Measurements from ENCODE around the gene TBL1X. TPM values are rescaled to one million over a fixed set of nuclear protein-coding genes. Genes with fewer than 3 reads are reported as not detected.
A peak's percentile ranks its signal among the peaks of the same experiment; 100 is the strongest.
"Not testable (repeated sequence)": the region's sequence is repeated elsewhere in the genome, so short reads cannot be mapped to it uniquely, and the experiment has no call there.

Gene TBL1X
- total RNA-seq, 6 experiments from 2014 or later: 18.0 to 40.7 (median 20.8) TPM

- H3K27me3 ChIP-seq: no peaks in the 10 kb centered on the region
Measured at GRCh38 chrX:9442056-9442455, 22.8 kb upstream of the TBL1X start.

GRCh38 chrX:9443327-9443726 lies 21.5 kb upstream of the TBL1X start:
- no peak overlapping the region for H3K27ac ChIP-seq
- no peaks in the 10 kb centered on the region for H3K27me3 ChIP-seq
- no peaks in the 10 kb centered on the region for H3K36me3 ChIP-seq
- H3K4me3 ChIP-seq: no peak overlapping the region
- TF ChIP-seq CTCF (IDR thresholded peaks at IDR 0.05): no peak
- TF ChIP-seq POLR2A (IDR thresholded peaks at IDR 0.05): no peak
- ATAC-seq (no peak), DNase-seq (no peak)
- intact Hi-C loops (cut with DNase I): no loop called here
- WGBS (ENCODE audit: insufficient coverage, low coverage, low lambda C conversion rate, missing lambda C conversion rate): 90% methylated on average over 15 of the region's 20 CpGs
- no peaks in the 10 kb centered on the region for H3K9me3 ChIP-seq
- H3K4me1 ChIP-seq: no peaks in the 10 kb centered on the region

More at GRCh38 chrX:9442056-9442455, 22.8 kb upstream of the TBL1X start:
- DNase-seq (no peak), ATAC-seq (no peak)
- no peak overlapping the region for H3K27ac ChIP-seq
- TF ChIP-seq CTCF (IDR thresholded peaks at IDR 0.05) (no peak), POLR2A (IDR thresholded peaks at IDR 0.05) (no peak)
- WGBS (ENCODE audit: insufficient coverage, low coverage, low lambda C conversion rate, missing lambda C conversion rate): 54% methylated on average over 4 of the region's 4 CpGs
- no peaks in the 10 kb centered on the region for H3K36me3 ChIP-seq
- intact Hi-C loops (cut with DNase I): no loop called here
- H3K9me3 ChIP-seq: no peaks in the 10 kb centered on the region
- no peaks in the 10 kb centered on the region for H3K4me1 ChIP-seq
- H3K4me3 ChIP-seq: no peak overlapping the region

GRCh38 chrX:9447906-9448305 lies 17.0 kb upstream of the TBL1X start:
- no peak overlapping the region for H3K4me3 ChIP-seq
- no peak for ATAC-seq
- no peak for TF ChIP-seq POLR2A (IDR thresholded peaks at IDR 0.05)
- no peak for TF ChIP-seq CTCF (IDR thresholded peaks at IDR 0.05)
- intact Hi-C loops (cut with DNase I): no loop called here
- H3K27ac ChIP-seq: no peak overlapping the region
- no peaks in the 10 kb centered on the region for H3K27me3 ChIP-seq
- no peak for DNase-seq
- WGBS (ENCODE audit: insufficient coverage, low coverage, low lambda C conversion rate, missing lambda C conversion rate): 82% methylated on average over 1 of the region's 1 CpG
- no peaks in the 10 kb centered on the region for H3K36me3 ChIP-seq
- no peaks in the 10 kb centered on the region for H3K4me1 ChIP-seq
- H3K9me3 ChIP-seq: no peaks in the 10 kb centered on the region

- H3K4me1 ChIP-seq: peaks cover 0 to 21% (median 6%) of the 10 kb centered on the region in 4 donors
- WGBS (ENCODE audit: insufficient coverage, low coverage, low lambda C conversion rate, missing lambda C conversion rate): 25% methylated on average over 6 of the region's 8 CpGs
- ATAC-seq: peak; percentile 70 to 93 (median 79)
- H3K9me3 ChIP-seq: no peaks in the 10 kb centered on the region
- peak in 1 of 3 donors; percentile 67 for DNase-seq
- H3K27me3 ChIP-seq: no peaks in the 10 kb centered on the region
- H3K4me3 ChIP-seq: no peak overlapping the region
- no peaks in the 10 kb centered on the region for H3K36me3 ChIP-seq
- peak overlapping the region in 2 of 3 donors; percentile 43 to 70 for H3K27ac ChIP-seq
- intact Hi-C loops (cut with DNase I): no loop called here
- TF ChIP-seq POLR2A (IDR thresholded peaks at IDR 0.05) (no peak), CTCF (IDR thresholded peaks at IDR 0.05) (no peak)
Measured at GRCh38 chrX:9456250-9457074, 8.4 kb upstream of the TBL1X start.

GRCh38 chrX:9458034-9458433 lies 6.8 kb upstream of the TBL1X start:
- H3K27me3 ChIP-seq; intact Hi-C loops (cut with DNase I); H3K27ac ChIP-seq; ATAC-seq; DNase-seq; H3K36me3 ChIP-seq; H3K4me3 ChIP-seq; H3K9me3 ChIP-seq: not testable (repeated sequence)
- WGBS (ENCODE audit: insufficient coverage, low coverage, low lambda C conversion rate, missing lambda C conversion rate): 67% methylated on average over 10 of the region's 12 CpGs
- H3K4me1 ChIP-seq: peaks cover 0 to 28% (median 10%) of the 10 kb centered on the region in 4 donors
